ENCODE measurements around the gene RPS16. TPM values are rescaled to one million over a fixed set of nuclear protein-coding genes. Genes with fewer than 3 reads are reported as not detected.
A peak's percentile ranks its signal among the peaks of the same experiment; 100 is the strongest.

RPS16 gene
- total and polyA plus RNA-seq, 2 of the 13 experiments (the other 11 are each of a cell fraction or from before 2014, with no cell fraction given): 488 to 2,583 TPM

- TF ChIP-seq ZHX2 (IDR thresholded peaks at IDR 0.05; ENCODE audit: low read depth) (peak; percentile 82), ZHX2 (CRISPR knock-in tag; IDR thresholded peaks at IDR 0.05; ENCODE audit: borderline replicate concordance) (no peak), IKZF1 (IDR thresholded peaks at IDR 0.05) (no peak), ZSCAN20 (CRISPR knock-in tag; IDR thresholded peaks at IDR 0.05; ENCODE audit: borderline replicate concordance) (no peak), XRCC5 (optimal IDR thresholded peaks at IDR 0.05; ENCODE audit: low read length) (peak; percentile 13), ZNF878 (CRISPR knock-in tag; IDR thresholded peaks at IDR 0.05) (peak; percentile 80), ZNF563 (CRISPR knock-in tag; IDR thresholded peaks at IDR 0.05) (peak; percentile 65; the same call in 1 of the 2 replicates), ZSCAN12 (CRISPR knock-in tag; IDR thresholded peaks at IDR 0.05) (no peak), ZNF574 (CRISPR knock-in tag; IDR thresholded peaks at IDR 0.05) (peak; percentile 73), ZNF484 (CRISPR knock-in tag; IDR thresholded peaks at IDR 0.05; ENCODE audit: borderline replicate concordance, low read depth) (no peak), FOXP1 (IDR thresholded peaks at IDR 0.05) (no peak), FOXP1 (CRISPR knock-in tag; IDR thresholded peaks at IDR 0.05) (no peak), ZNF296 (CRISPR knock-in tag; conservative IDR thresholded peaks at IDR 0.05) (no peak), MYC (CRISPR knock-in tag; IDR thresholded peaks at IDR 0.05; ENCODE audit: borderline replicate concordance) (peak; percentile 87), HNRNPL (IDR thresholded peaks at IDR 0.05; ENCODE audit: low read depth, low read length) (peak; percentile 87), HOXA9 (CRISPR knock-in tag; IDR thresholded peaks at IDR 0.05; ENCODE audit: borderline replicate concordance) (no peak), TBX3 (IDR thresholded peaks at IDR 0.05; ENCODE audit: borderline replicate concordance) (no peak; the same call in 1 of the 2 replicates), SMAD3 (CRISPR knock-in tag; IDR thresholded peaks at IDR 0.05) (0 out of 2 replicates have a peak, but pooled peaks have one; percentile 45), ESRRA (CRISPR knock-in tag; IDR thresholded peaks at IDR 0.05; ENCODE audit: low read depth) (peak; percentile 84; the same call in 1 of the 2 replicates)
- TF ChIP-seq, protein P1, sequence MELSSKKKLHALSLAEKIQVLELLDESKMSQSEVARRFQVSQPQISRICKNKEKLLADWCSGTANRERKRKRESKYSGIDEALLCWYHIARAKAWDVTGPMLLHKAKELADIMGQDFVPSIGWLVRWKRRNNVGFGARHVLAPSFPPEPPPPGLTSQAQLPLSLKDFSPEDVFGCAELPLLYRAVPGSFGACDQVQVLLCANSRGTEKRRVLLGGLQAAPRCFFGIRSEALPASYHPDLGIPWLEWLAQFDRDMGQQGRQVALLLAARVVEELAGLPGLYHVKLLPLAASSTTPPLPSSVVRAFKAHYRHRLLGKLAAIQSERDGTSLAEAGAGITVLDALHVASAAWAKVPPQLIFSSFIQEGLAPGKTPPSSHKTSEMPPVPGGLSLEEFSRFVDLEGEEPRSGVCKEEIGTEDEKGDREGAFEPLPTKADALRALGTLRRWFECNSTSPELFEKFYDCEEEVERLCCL (CRISPR knock-in tag; IDR thresholded peaks at IDR 0.05; ENCODE audit: borderline replicate concordance): no peak
Measured at GRCh38 chr19:39401549-39402345, 34.0 kb downstream of the RPS16 start (continued).

Data from HepG2 (cell line).